Measurements from ENCODE around the gene TCP1.
"Not testable (repeated sequence)": the region's sequence is repeated elsewhere in the genome, so short reads cannot be mapped to it uniquely, and the experiment has no call there.

The TCP1 gene

GRCh38 chr6:159817951-159818739 lies 28.7 kb upstream of the TCP1 start:
- no peak overlapping the region for H3K4me3 ChIP-seq (ENCODE audit: low read depth, low read length)
- DNase-seq (ENCODE audit: low read depth): no peak
- TF ChIP-seq CTCF (IDR thresholded peaks at IDR 0.05; ENCODE audit: control insufficient read depth, extremely low read depth, insufficient read depth): no peak

- H3K4me3 ChIP-seq (ENCODE audit: low read depth, low read length); DNase-seq (ENCODE audit: low read depth): not testable (repeated sequence)
Observed at GRCh38 chr6:159816775-159817174, 27.4 kb upstream of the TCP1 start.

DNA sequence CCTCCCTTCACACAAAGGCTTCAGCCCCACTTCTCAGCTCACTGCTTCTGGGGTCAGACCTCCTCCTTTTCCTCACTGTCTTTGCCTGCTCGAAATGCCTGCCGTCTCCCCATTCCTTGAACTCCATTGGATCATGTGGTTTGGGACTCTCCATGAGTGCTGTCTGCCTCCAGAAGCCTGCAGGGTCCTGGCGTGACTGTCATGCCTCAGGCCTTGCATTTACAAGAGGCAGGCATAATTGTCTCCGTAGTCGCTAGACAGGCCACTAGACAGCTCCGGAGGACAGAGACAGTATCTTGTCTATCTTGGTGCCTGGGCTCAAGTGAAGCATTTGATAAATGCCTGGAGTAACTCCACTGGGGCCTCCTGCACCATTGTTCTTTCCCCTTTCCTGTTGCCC lies 26.0 kb upstream of the TCP1 start:
- TF ChIP-seq CTCF (IDR thresholded peaks at IDR 0.05; ENCODE audit: control insufficient read depth, extremely low read depth, insufficient read depth): no peak
- H3K4me3 ChIP-seq (ENCODE audit: low read depth, low read length): no peak overlapping the region
- no peak for DNase-seq (ENCODE audit: low read depth)

DNA sequence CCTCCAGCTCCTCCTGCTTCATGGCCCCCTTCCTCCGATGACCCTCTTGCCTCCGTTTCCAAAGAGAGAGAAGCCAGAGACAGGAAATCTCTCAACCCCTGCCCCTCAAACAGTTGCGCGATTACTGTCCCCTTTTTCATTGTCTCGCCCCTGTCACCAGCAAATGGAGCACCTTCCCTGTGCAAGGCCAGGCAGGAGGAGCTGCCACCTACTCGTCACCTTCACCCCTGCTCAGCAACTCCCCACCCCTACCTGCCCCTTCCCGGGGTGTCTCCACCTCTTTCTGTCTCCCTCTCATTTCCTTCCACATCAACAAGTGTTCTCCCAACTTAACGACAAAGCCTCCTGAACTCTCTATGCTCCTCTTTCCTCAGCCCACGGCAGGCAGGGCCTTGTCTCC lies 24.4 kb upstream of the TCP1 start:
- no peak for DNase-seq (ENCODE audit: low read depth)
- no peak overlapping the region for H3K4me3 ChIP-seq (ENCODE audit: low read depth, low read length)
- no peak for TF ChIP-seq CTCF (IDR thresholded peaks at IDR 0.05; ENCODE audit: control insufficient read depth, extremely low read depth, insufficient read depth)

DNA sequence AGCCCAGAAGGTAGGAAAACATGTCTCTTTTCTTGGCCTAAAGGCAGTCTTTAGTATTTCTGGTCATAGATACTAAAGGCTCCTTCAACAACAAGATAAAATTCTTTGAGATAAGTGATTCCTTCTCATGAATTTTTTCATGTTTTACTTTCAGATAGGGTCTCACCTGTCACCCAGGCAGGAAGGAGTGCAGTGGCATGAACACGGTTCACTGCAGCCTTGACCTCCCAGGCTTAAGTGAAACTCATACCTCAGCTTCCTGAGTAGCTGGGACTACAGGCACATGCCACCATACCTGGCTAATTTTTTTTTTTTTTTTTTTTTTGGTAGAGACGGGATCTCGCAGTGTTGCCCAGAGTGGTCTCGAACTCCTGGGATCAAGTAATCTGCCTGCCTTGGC lies 19.7 kb upstream of the TCP1 start:
- no peak for TF ChIP-seq CTCF (IDR thresholded peaks at IDR 0.05; ENCODE audit: control insufficient read depth, extremely low read depth, insufficient read depth)

DNA sequence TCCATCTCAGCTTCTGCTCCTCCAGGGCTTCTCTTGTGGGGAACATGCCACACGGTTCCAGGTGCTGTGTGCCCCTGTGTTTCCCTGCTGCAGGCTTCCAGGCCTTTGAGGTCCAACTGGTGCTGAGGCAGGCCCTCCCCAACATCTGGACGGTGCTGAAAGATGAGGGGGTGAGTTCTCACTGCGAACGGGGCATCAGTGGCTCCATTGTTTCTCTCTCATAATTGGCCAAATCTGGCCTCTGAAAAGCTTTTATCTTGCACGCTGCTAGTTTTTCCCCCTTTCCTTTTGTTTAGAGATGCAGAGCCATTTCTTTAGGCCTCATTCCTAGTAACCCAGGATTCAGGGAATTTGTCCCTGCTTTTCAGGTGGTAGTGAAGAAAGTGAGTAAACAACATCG lies 19.2 kb upstream of the TCP1 start:
- DNase-seq (ENCODE audit: low read depth): no peak
- no peak overlapping the region for H3K4me3 ChIP-seq (ENCODE audit: low read depth, low read length)
- TF ChIP-seq CTCF (IDR thresholded peaks at IDR 0.05; ENCODE audit: control insufficient read depth, extremely low read depth, insufficient read depth): no peak

More for the DNA sequence above, 19.7 kb upstream of the TCP1 start:
- H3K4me3 ChIP-seq (ENCODE audit: low read depth, low read length): no peak overlapping the region
- no peak for DNase-seq (ENCODE audit: low read depth)

DNA sequence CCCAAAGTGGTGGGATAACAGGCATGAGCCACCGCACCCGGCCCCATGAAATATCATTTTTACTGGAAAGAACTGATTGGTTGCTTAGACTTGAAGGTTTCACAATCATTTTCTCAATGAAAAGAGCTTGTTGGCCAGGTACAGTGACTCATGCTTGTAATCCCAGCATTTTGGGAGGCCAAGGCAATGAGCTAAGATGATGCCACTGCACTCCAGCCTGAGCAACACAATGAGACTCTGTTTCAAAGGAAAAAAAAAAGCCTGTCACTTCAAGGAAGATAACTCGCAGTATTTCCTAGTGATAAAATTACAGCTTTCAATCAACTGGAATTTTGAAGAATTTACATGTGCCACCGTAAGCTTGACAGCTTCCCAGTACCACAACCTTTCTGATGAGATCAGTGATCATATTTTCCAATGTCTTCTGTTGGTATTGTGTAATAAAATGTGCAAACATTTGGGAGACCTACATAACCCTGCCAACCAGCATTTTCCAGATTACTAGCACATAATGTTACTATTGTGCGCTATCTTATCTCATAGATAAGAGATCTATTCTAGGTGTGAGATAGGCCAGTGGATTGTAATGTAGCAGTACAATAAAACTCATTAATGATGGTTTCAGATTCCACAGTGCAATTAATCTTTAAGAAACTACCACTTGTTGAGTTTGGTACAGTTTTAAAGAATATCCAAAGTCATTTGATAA lies 17.9 kb upstream of the TCP1 start:
- H3K4me3 ChIP-seq (ENCODE audit: low read depth, low read length): no peak overlapping the region
- no peak for TF ChIP-seq CTCF (IDR thresholded peaks at IDR 0.05; ENCODE audit: control insufficient read depth, extremely low read depth, insufficient read depth)

More for the DNA sequence above, 17.9 kb upstream of the TCP1 start:
- DNase-seq (ENCODE audit: low read depth): no peak
